ENCODE results near the gene ARPC2.

DNA sequence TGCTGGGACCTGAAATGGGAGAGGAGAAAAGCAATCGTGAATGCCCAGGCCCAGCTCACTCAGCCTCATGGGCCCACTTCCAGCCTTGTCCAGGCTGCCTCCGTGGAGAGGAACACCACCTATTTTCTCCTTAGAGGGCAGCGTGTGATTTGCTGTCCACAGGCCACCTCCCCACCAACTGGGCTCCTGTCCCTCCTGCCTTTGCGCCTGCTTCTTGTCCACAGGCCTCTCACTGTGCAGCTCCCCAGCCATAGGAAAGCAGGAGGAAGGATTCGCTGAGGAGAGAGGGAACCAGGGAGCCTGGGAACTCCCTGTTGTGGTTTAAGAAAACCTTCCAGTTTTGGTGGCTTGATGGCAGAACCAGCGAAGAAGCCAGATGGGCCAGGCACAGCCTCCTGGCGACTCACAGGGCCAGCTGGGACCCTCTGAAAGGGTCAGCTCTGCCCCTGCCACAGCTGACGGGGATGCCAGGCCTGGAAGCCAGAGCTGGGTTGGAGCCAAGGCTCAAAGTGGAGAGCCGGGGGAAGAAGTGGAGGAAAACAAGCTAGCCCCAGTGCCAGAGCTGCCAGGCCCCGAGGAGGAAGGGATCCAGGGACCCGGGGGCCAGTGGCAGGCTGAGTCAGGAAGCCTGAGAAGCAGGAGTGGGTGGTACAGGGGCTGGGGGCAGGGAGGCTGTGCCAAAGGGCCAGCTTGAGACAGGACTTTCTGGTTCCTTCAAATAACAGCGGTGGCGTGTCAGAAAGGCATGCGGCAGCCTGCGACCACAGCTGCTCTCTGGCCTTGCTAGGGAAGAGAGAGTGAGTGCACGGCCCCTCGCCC lies 65.4 kb downstream of the ARPC2 start:
- TF ChIP-seq, protein P1, sequence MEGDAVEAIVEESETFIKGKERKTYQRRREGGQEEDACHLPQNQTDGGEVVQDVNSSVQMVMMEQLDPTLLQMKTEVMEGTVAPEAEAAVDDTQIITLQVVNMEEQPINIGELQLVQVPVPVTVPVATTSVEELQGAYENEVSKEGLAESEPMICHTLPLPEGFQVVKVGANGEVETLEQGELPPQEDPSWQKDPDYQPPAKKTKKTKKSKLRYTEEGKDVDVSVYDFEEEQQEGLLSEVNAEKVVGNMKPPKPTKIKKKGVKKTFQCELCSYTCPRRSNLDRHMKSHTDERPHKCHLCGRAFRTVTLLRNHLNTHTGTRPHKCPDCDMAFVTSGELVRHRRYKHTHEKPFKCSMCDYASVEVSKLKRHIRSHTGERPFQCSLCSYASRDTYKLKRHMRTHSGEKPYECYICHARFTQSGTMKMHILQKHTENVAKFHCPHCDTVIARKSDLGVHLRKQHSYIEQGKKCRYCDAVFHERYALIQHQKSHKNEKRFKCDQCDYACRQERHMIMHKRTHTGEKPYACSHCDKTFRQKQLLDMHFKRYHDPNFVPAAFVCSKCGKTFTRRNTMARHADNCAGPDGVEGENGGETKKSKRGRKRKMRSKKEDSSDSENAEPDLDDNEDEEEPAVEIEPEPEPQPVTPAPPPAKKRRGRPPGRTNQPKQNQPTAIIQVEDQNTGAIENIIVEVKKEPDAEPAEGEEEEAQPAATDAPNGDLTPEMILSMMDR (IDR thresholded peaks at IDR 0.05; ENCODE audit: insufficient read depth, low read length): no peak
- TF ChIP-seq GABPA (IDR thresholded peaks at IDR 0.05; ENCODE audit: low read depth): no peak
